MV-4-11 (cell line): ENCODE measurements around the gene MDH2.
"Not testable (repeated sequence)": the region's sequence is repeated elsewhere in the genome, so short reads cannot be mapped to it uniquely, and the experiment has no call there.

Experiments
- DNase-seq: peaks from one replicate; lab custom pipeline; 2025; lab: John Stamatoyannopoulos, UW

The MDH2 gene

DNA sequence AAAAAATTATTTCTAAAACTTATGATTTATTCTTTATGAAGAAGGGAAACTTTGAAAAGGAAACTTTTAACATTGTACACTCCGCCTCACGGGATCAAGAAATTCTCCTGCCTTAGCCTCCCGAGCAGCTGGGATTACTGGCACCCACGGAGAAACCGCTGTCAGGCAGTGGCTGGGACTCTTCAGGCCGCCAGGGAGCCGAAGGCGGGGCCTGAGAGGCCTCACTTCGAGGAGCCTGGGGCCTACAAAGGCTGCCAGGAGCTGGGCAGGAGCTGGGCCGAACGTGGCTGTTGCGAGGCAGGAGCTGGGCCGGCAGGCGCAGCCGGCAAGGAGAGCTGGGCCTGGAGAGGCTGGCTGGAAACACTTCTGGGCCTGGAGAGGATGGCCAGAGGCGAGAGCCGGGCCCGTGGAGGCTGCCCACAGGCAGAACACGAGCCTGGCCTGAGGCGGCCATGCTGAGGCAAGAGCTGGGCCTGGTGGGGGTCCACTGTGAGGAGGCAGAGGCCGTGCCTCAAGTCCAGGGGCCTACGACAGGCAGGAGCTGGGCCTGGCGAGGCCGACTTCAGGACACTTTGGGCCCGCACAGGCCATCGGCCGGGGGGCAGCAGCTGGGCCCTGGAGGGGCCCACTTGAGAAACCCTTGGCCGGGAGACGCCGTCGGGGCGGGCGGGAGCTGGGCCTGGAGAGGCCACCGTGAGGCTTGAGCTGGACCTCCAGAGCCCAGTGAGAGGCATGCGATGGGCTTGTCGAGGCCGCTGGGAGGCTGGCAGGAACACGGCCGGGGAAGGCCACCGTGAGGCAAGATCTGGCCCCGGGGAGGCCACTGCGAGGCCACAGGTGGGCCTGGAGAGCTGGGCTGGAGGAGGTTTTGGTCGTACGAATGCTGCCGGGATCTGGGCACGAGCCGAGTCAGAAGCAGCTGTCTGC, 23.7 kb downstream of the MDH2 start:
- no peak for DNase-seq

DNA sequence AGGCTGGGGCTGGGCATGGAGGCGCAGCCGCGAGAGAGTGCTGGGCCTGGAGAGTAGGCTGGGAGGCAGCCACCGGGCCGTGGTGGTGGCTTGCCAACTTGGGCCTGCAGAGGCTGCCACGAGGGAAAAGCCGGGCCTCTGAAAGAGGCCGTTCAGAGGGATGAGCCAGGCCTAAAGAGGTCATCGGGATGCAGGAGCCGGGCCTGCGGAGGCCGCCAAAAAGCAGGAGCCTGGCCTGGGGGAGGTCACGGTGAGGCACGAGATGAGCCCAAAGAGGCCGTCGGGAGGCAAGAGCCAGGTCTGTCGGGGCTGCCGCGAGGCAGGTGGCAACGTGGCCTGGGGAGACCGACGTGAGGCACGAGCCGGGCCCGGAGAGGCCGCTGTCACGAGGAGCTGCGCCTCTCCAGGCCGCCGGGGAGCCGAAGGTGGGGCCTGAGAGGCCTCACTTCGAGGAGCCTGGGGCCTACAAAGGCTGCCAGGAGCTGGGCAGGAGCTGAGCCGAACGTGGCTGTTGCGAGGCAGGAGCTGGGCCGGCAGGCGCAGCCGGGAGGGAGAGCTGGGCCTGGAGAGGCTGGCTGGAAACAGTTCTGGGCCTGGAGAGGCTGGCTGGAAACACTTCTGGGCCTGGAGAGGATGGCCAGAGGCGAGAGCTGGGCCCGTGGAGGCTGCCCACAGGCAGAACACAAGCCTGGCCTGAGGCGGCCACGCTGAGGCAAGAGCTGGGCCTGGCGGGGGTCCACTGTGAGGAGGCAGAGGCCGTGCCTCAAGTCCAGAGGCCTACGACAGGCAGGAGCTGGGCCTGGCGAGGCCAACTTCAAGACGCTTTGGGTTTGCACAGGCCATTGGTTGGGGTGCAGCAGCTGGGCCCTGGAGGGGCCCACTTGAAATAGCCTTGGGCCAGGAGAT, 24.6 kb downstream of the MDH2 start:
- DNase-seq = no peak

DNA sequence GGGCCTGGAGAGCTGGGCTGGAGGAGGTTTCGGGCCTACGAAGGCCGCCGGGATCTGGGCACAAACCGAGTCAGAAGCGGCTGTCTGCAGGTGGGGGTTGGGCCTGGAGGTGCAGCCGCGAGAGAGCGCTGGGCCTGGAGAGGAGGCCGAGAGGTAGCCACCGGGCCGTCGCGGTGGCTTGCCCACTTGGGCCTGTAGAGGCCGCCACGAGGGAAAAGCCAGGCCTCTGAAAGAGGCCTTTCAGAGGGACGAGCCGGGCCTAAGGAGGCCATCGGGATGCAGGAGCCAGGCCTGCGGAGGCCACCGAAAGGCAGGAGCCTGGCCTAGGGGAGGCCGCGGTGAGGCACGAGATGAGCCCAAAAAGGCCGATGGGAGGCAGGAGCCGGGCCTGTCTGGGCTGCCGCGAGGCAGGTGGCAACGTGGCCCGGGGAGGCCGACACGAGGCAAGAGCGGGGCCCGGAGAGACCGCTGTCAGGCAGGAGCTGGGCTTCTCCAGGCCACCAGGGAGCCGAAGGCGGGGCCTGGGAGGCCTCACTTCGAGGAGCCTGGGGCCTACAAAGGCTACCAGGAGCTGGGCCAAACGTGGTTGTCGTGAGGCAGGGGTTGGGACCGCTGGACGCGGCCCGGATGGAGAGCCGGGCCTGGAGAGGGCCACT, 25.6 kb downstream of the MDH2 start:
- DNase-seq = no peak

DNA sequence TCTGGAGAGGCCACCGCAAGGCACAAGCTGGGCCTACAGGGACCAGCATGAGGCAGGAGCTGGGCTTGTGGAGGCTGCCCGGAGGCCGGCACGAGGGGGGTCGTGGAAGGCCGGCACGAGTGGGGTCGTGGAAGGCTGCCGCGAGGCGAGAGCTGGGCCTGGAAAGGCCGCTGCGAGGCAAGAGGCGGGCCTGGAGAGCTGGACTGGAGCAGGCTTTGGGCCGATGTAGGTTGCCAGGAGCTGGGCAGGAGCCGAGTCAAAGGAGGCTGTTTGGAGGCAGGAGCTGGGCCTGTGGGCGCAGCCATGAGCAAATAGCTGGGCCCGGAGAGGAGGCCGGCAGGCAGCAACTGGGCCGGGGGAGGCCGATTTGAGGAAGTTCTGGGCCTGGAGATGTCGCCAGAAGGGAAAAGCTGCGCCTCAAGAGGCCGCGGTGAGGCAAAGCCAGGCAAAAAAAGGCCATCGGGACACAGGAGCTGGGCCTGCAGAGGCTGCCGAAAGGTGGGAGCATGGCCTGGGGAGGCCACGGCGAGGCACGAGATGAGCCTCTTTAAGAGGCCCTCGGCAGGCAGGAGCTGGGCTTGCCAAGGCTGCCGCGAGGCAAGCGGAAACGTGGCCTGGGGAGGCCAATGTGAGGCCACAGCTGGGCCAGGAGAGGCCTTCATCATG, 26.5 kb downstream of the MDH2 start:
- no peak for DNase-seq

DNA sequence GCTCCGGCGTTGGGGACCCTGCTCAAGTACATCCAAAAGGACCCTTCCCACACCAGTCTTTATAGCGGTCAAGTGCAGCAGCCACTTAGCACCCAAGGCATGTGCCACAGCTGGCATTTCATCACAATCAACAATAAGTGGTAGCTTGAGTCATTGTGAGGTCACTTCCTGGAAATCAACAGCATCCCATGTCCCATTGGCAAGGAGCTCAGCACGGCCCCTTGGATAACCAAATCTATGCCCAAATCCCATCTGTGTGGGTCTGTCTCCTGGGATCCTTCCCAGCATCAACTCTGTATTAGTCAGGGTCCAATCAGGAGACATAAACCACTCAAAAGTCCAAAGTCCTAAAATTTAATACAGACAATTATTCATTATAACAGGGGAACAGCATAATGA, 27.1 kb downstream of the MDH2 start:
- DNase-seq = no peak

DNA sequence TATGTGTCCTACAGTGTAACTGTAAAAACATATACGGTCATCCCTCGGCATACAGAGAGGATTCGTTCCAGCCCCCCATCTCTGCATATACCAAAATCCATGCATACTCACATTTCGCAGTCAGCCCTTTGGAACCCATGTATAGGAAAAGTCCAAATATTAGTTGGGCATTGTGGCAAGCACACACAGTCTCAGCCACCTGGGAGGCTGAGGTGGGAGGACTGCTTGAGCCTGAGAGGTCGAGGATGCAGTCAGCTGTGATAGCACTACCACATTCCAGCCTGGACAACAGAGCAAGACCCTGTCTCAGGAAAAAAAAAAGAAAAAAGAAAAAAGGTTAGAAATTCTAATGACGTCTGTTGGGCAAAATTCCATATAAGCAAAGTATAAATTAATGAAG, 29.1 kb downstream of the MDH2 start:
- DNase-seq = no peak

DNA sequence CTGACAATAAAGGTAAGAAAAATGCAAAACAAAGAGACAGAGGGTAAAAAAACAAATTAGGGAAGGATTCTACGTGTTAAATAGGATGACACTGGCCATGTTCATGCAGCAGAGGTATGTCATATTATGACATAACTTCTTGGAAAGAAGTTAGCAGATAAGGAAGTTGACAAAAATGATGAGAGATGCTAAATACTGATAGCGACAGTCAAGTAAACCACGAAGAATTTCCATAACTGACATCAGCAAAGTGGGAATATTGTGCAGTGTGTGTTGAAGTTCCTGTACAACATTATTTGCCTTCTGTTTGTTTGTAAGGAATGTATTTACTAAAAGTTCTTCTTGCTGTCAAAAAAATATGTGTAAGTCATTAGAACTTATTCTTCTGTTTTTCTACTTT, 29.5 kb downstream of the MDH2 start:
- peak; percentile 23 for DNase-seq

DNA sequence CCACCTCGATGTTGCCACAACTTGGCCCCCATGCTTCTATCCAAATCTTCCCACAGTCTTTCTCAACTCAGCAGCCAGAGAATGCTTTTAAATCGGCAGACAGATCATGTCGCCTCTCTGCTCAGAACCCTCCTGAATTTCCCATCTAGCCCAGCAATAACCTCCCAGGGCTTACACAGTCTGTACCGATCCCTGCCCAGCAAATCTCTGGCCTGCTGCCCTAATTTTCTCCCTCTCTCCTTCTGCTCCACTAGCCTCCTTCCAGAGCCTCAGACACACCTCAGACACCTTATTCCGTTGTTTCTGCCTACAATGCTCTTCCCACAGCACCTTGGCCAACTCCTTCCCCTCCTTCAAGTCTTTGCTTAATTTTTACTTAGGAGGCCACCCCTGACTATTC, 32.3 kb downstream of the MDH2 start:
- DNase-seq = no peak

DNA sequence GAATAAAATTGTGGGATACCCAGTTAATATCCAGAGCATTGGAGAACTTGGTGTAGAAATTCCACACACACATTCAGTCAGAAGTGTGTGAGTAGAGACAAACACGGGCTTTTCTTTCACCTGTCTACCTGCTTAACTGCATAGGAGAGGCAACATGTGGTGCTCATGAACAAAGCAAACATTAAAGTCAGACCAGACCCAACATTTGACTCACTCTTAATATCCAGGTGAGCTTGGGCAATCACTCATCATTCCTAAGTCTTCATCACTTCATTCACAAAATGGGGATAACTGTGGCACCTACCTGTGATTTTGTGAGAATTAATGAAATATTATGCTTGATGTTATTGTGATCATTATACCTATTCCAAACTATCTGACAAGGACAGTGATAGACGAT, 36.2 kb downstream of the MDH2 start:
- DNase-seq = not testable (repeated sequence)

DNA sequence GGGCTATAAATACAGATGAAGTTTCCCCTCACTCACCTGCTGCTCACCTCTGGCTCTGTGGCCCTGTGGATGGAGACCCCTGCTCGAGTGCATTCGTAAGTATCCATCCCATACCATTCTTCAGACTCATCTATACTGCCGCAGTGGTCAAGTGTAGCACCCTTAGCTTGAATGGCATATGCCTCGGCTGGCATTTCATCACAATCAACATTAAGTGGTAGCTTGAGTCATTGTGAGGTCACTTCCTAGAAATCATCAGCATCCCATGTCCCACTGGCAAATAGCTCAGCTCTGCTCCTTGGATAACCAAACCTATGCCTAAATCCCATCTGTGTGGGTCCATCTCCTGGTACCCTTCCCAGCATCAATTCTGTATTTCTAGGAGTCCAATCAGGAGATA, 38.2 kb downstream of the MDH2 start:
- DNase-seq = no peak

DNA sequence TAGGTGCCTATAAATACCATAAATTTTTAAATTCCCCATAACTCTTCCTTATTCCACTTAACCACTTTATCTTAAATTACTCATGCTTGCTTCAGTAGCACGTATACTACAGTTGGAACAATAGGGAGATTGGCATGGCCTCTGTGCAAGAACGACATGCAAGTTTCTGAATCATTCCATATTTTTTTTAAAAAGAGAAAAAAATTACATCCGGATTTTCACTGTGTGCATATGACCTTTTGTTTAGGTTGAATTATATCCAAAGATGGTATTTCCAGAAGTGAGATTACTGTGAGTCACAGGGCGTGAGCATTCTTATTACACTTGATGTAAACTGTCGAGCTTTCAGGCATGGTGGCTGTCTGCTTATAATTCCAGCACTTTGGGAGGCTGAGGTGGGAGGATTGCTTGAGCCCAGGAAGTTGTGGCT, 39.5 kb downstream of the MDH2 start:
- DNase-seq = peak; percentile 84

DNA sequence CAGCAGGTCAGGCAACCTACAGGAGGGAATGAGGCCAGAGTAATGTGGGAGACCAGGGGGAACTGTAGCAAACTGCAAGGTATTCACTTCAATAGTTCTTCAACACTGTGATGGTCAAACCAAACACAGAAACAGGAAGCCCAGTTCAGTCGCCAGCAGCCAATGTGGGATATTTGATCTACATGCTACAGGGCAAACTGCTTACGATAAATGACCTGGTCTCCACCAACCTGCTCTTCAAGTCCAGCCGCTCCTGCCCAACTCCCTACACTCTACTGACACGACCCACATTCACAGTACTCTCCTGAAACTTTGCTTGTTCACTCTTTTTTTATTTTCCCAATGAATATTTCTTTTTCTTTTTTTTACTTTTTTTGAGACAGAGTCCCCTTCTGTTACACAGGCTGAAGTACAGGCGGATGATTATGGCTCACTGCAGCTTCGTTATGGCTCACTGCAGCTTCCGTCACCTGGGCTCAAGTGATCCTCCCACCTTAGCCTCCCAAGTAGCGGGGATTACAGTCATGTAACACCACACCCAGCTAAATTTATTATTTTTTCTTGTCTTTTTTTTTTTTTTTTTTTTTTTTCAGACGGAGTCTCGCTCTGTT, 42.1 kb downstream of the MDH2 start:
- no peak for DNase-seq

DNA sequence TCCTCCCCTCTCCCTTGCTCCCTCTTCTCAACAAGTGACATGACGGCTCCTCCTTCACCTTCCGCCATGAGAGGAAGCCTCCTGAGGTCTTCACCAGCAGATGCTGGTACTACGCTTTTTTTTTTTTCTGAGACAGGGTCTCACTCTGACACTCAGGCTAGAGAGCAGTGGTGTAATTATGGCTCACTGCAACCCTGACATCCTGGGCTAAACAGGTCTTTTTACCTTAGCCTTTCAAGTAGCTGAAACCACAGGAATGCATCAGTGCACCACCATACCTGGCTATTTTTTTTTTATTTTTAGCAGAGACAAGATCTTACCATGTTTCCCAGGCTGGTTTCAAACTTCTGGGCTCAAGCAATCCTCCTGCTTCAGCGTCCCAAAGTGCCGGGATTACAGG, 43.6 kb downstream of the MDH2 start:
- DNase-seq = no peak

DNA sequence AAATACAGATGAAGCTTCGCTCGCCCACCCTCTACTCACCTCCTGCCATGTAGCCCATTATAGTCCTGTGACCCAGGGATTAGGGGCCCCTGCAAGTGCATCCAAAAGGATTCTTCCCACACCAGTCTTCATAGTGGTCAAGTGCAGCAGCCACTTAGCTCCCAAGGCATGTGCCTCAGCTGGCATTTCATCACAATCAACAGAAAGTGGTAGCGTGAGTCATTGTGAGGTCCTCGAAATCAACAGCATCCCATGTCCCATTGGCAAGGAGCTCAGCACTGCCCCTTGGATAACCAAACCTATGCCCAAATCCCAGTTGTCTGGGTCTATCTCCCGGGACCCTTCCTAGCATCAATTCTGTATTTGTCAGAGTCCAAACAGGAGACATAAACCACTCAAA, 45.6 kb downstream of the MDH2 start:
- DNase-seq = not testable (repeated sequence)

DNA sequence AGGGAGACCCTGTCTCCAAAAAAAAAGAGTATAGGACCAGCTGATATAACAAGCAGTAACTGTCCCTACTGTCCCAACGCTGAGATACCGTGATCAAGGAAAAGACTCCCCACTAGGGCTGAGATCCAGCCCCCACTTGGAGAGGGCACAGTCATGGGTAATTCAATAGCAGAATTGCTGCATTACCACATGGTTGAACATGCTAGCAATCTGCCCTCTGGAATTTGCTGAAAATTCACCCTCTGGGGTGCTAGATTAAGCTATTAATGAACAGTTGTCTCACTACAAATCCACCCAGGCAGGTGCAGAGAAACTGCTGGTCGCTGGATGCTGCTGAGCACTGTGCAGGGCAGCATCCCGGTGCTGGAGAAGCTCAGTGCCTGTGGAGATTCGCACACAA, 46.4 kb downstream of the MDH2 start:
- not testable (repeated sequence) for DNase-seq

DNA sequence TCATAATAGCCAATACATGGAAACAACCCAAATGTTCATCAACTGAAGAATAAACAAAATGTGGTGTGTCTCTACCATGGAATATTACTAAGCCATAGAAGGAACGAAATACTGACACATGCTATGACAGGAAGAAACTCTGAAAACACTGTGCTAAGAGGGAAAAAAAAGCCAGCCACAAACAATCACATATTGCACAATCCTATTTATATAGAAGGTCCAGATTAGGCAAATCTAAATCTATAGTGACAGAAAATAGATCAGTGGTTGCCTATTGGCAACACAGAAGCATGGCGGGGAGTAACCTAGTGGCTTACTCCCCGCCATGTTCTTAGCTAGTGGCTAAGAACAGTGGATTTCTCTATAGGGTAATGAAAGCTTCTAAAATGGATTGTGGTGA, 48.0 kb downstream of the MDH2 start:
- peak; percentile 12 for DNase-seq

DNA sequence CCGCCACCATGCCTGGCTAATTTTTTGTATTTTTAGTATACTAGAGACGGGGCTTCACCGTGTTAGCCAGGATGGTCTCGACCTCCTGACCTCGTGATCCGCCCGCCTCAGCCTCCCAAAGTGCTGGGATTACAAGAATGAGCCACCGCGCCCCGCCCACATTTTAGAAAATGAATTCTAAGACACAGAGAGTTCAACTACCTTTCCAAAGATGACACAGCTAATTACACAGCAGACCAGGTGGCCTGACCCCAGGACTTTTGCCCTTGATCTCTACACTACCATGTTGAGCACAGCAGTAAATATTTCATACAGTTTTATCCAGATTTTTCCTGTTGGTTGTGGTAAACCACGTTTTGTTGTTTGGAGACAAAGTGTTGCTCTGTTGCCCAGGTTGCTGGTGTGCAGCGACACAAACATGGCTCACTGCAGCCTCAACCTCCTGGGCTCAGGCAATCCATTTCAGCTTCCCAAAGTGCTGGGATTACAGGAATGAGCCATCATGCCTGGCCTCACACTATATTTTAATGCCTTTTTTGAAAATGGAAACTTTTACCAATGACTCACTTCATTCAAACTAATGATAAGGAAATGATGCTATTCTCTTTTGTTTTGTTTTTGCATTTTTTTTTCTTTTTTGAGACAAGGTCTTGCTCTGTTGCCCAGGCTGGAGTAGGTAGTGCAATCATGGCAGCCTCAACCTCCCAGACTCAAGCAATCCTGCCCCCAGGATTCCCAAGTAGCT, 54.0 kb downstream of the MDH2 start:
- not testable (repeated sequence) for DNase-seq

DNA sequence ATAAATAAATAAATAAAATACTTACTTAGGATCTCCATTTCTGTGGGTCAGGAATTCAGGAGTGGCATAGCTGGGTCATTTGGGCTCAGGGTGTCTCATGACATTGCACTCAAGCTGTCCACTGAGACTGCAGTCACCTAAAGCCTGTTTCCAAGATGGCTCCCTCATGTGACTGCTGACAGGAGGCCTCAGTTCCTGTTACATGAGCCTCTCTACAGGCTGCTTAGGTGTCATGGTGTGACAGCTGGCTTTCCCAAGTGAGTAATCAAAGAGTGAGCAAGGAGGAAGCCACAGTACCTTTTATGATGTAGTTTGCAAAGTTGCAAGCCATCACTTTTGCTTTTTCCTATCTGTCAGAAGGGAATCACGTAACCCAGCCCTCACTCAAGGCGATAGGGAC, 55.9 kb downstream of the MDH2 start:
- DNase-seq = not testable (repeated sequence)

DNA sequence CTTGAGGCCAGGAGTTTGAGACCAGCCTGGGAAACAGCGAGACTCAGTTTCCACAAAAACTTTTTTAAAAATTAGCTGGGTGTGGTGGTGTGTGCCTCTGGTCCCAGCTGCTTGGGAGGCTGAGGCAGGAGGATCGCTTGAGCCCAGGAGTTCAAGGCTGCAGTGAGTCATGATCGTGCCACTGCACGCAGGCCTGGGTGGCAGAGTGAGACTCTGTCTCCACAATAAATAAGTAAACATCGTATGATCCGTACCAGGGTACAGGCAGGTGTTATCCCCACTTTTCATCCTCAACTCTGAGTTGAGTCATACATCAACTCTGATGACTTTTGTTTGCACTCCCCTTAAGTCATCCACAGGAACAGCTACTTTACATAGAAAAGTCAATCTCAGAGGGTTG, 58.2 kb downstream of the MDH2 start:
- not testable (repeated sequence) for DNase-seq

DNA sequence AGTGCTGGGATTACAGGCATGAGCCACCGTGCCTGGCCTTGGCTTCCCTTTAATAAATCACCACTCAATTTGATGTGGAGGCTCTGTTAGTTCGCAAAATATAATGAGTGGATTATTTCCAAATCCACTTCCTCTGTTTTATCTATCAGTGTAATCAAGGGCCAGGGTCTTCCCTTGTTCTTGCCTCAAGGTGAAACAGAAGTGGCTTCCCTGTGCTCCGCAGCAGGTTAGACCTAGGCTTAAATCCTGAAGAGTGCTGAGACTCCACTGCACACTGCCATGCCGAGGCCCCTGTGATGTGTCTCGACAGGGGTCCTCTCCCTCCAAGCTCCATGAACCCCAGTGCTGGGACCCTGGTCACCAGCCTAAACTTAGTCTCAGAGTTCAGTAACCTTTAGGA, 59.0 kb downstream of the MDH2 start:
- no peak for DNase-seq
